GM12878 (cell line): ENCODE results near the gene DLG2.

ENCODE experiments used
- BCLAF1 ChIP-seq: fragments of 450-650 bp; IDR thresholded peaks from 2 replicates; pipeline ENCODE4 v1.6.1; 2017; ENCODE audit warnings: antibody characterized with exemption, mild to moderate bottlenecking, moderate library complexity
- CEBPB ChIP-seq, 2 experiments: fragments of 150-350 bp in 1 of 2; IDR thresholded peaks; 2 replicates each; pipeline ENCODE4 v1.6.1; 2012 to 2014; ENCODE audit warnings: low read depth in 2 of 2, low read length in 2 of 2, borderline replicate concordance in 1 of 2, inconsistent platforms in 1 of 2
- CHD2 ChIP-seq: IDR thresholded peaks from 2 replicates; pipeline ENCODE4 v1.6.1; 2011; ENCODE audit warnings: low read depth, low read length, improper control_type of control experiment, borderline replicate concordance
- CTCF ChIP-seq, 3 experiments: IDR thresholded peaks in 2 of 3; conservative IDR thresholded peaks in 1 of 3; 2 replicates each; pipeline ENCODE4 v1.5.1; 2011; ENCODE audit warnings: low read depth in 3 of 3, low read length in 3 of 3, mild to moderate bottlenecking in 3 of 3, control low read depth in 2 of 3, moderate library complexity in 2 of 3, inconsistent platforms in 1 of 3, mixed read lengths in 1 of 3; ENCODE audit not compliant: control insufficient read depth in 2 of 3, insufficient read depth in 1 of 3; ENCODE audit errors: extremely low read depth in 1 of 3
- DPF2 ChIP-seq: fragments of 450-650 bp; IDR thresholded peaks from 2 replicates; pipeline ENCODE4 v1.6.1; 2017; ENCODE audit warnings: mild to moderate bottlenecking
- E2F4 ChIP-seq: IDR thresholded peaks from 2 replicates; pipeline ENCODE4 v1.6.1; 2012; ENCODE audit warnings: low read depth, low read length, improper control_type of control experiment
- ELK1 ChIP-seq: IDR thresholded peaks from 2 replicates; pipeline ENCODE4 v1.6.1; 2012; ENCODE audit warnings: low read depth, low read length, improper control_type of control experiment
- MYC ChIP-seq: IDR thresholded peaks from 2 replicates; pipeline ENCODE4 v1.6.1; 2011; ENCODE audit warnings: mild to moderate bottlenecking, low read length, moderate library complexity, inconsistent platforms; ENCODE audit not compliant: insufficient read depth, insufficient replicate concordance, insufficient read length, severe bottlenecking
- POLR2AphosphoS5 ChIP-seq: IDR thresholded peaks from 2 replicates; pipeline ENCODE4 v1.6.1; 2011; ENCODE audit warnings: mild to moderate bottlenecking, low read length, inconsistent platforms
- RB1 ChIP-seq: fragments of 450-650 bp; formaldehyde crosslinking; IDR thresholded peaks from 2 replicates; pipeline ENCODE4 v1.6.1; 2017; ENCODE audit warnings: mild to moderate bottlenecking, borderline replicate concordance
- SKIL ChIP-seq: fragments of 450-650 bp; IDR thresholded peaks from 2 replicates; pipeline ENCODE4 v1.6.1; 2017; ENCODE audit warnings: mild to moderate bottlenecking, low read depth, inconsistent platforms; ENCODE audit not compliant: poor library complexity, severe bottlenecking
- SMAD1 ChIP-seq: fragments of 450-650 bp; IDR thresholded peaks from 2 replicates; pipeline ENCODE4 v1.6.1; 2018; ENCODE audit warnings: mild to moderate bottlenecking, low read depth; ENCODE audit not compliant: partially characterized antibody
- TAF1 ChIP-seq: IDR thresholded peaks from 2 replicates; pipeline ENCODE4 v1.6.1; 2011; ENCODE audit warnings: mild to moderate bottlenecking, low read depth, low read length, borderline replicate concordance

GRCh38 chr11:85256433-85256832 lies 370.7 kb downstream of the DLG2 start:
- TF ChIP-seq CTCF (IDR thresholded peaks at IDR 0.05 in 2 of 3, conservative IDR thresholded peaks at IDR 0.05 in 1 of 3; ENCODE audit: control insufficient read depth in 2 of 3, extremely low read depth in 1 of 3, insufficient read depth in 1 of 3, low read depth in 3 of 3, low read length in 3 of 3), result no peak
- no peak for TF ChIP-seq ELK1
- TF ChIP-seq BCLAF1, result no peak
- no peak for TF ChIP-seq CHD2
- TF ChIP-seq POLR2AphosphoS5, result no peak
- no peak for TF ChIP-seq TAF1
- no peak for TF ChIP-seq MYC
- no peak for TF ChIP-seq RB1
- TF ChIP-seq SKIL, result no peak
- no peak for TF ChIP-seq E2F4
- TF ChIP-seq DPF2, result no peak
- no peak for TF ChIP-seq CEBPB (IDR thresholded peaks at IDR 0.05; ENCODE audit: borderline replicate concordance in 1 of 2, low read depth in 2 of 2, low read length in 2 of 2)
- no peak for TF ChIP-seq SMAD1
